HCT116 (cell line): ENCODE data around the gene CLPTM1L. TPM values are rescaled to one million over a fixed set of nuclear protein-coding genes. Genes with fewer than 3 reads are reported as not detected.
"Not testable (repeated sequence)": the region's sequence is repeated elsewhere in the genome, so short reads cannot be mapped to it uniquely, and the experiment has no call there.

ENCODE experiments used
- ATAC-seq: fragments of 200-7000 bp; cut with Tn5 transposase; 2 replicates; pipeline ENCODE4 v1.9.1; 2020; ENCODE audit warnings: mild to moderate bottlenecking, moderate library complexity
- BruUV-seq: library from RNA; stranded (reverse); fragments of 400-500 nt; replicated peaks from 2 replicates; lab custom pipeline; 2021; lab: Mats Ljungman, UMichigan
- CTCF ChIA-PET: fragments of 300-600 bp; sonication (Branson Sonifier 250); formaldehyde crosslinking; loops from one replicate; lab custom pipeline; 2021; ENCODE audit warnings: antibody characterized with exemption; lab: Charles Lee
- POLR2A ChIA-PET: fragments of 300-600, 350-600 bp; sonication (Branson Sonifier 250); formaldehyde crosslinking; loops from one replicate; lab custom pipeline; 2021; ENCODE audit warnings: antibody characterized with exemption; lab: Charles Lee
- RAD21 ChIA-PET, 2 experiments: fragments of 300-600 bp; sonication (Branson Sonifier 250); formaldehyde crosslinking; loops; one replicate each; lab custom pipeline; 2023; ENCODE audit warnings: low total read pairs in 2 of 2; ENCODE audit not compliant: uncharacterized antibody in 2 of 2, unreplicated experiment in 2 of 2, low non-redundant PET in 1 of 2; lab: Charles Lee
- DNase-seq: peaks from one replicate; pipeline ENCODE4 v3.0.0-alpha.2; 2010; ENCODE audit warnings: low read depth, low spot score
- H2AFZ ChIP-seq: fragments of 200-600 bp; shearing (Covaris generic), sonication (generic); 2 replicates; pipeline ENCODE4 v1.6.1; 2017; ENCODE audit warnings: low read depth, mixed run types, mixed read lengths, antibody characterized with exemption, low read length; ENCODE audit not compliant: poor library complexity, severe bottlenecking
- H3K27ac ChIP-seq: 2 replicates; pipeline ENCODE4 v1.5.1; 2012; ENCODE audit warnings: low read depth, low read length
- H3K27me3 ChIP-seq: fragments of 200-600 bp; sonication (generic); 2 replicates; pipeline ENCODE4 v1.6.1; 2016; ENCODE audit warnings: mixed run types, low read length, mixed read lengths; ENCODE audit not compliant: insufficient read depth
- H3K36me3 ChIP-seq, 2 experiments: fragments of 200-500 bp in 1 of 2; fragments of 200-600 bp in 1 of 2; sonication (Bioruptor generic) in 1 of 2; sonication (generic) in 1 of 2; 2 replicates each; pipeline versions ENCODE4 v1.5.1 to v1.6.1; 2014 to 2016; ENCODE audit warnings: low read length in 2 of 2, inconsistent platforms in 1 of 2, mixed read lengths in 1 of 2, mixed run types in 1 of 2; ENCODE audit not compliant: insufficient read depth in 2 of 2, control insufficient read depth in 1 of 2
- H3K4me1 ChIP-seq, 2 experiments: fragments of 200-600 bp in 1 of 2; sonication (generic) in 1 of 2; 2 replicates each; pipeline versions ENCODE4 v1.5.1 to v1.6.1; 2012 to 2017; ENCODE audit warnings: low read length in 2 of 2, inconsistent platforms in 1 of 2, mild to moderate bottlenecking in 1 of 2, mixed read lengths in 1 of 2, mixed run types in 1 of 2, moderate library complexity in 1 of 2; ENCODE audit not compliant: insufficient read depth in 2 of 2, control insufficient read depth in 1 of 2
- H3K4me2 ChIP-seq: fragments of 200-600 bp; sonication (generic); 2 replicates; pipeline ENCODE4 v1.6.1; 2017; ENCODE audit warnings: mixed run types, low read length, mixed read lengths
- H3K4me3 ChIP-seq, 2 experiments: fragments of 200-600 bp in 1 of 2; sonication (generic) in 1 of 2; replicated peaks in 1 of 2; 2 replicates each; pipeline ENCODE4 v1.5.1; 2011 to 2016; ENCODE audit warnings: low read length in 2 of 2, control low read depth in 1 of 2, low read depth in 1 of 2, mild to moderate bottlenecking in 1 of 2, mixed read lengths in 1 of 2, mixed run types in 1 of 2
- H3K79me2 ChIP-seq: fragments of 200-600 bp; sonication (generic); 2 replicates; pipeline ENCODE4 v1.6.1; 2017; ENCODE audit warnings: mild to moderate bottlenecking, mixed run types, low read length, moderate library complexity, mixed read lengths; ENCODE audit not compliant: insufficient read depth
- H3K9ac ChIP-seq: fragments of 200-600 bp; sonication (generic); 2 replicates; pipeline ENCODE4 v1.6.1; 2016; ENCODE audit warnings: low read length, mixed read lengths
- H3K9me2 ChIP-seq: fragments of 200-600 bp; sonication (generic), shearing (Covaris generic); 2 replicates; pipeline ENCODE4 v1.6.1; 2017; ENCODE audit warnings: mixed run types, mild to moderate bottlenecking, moderate library complexity; ENCODE audit not compliant: insufficient read depth
- H3K9me3 ChIP-seq, 2 experiments: fragments of 200-500 bp in 1 of 2; fragments of 200-600 bp in 1 of 2; sonication (Bioruptor generic) in 1 of 2; sonication (generic) in 1 of 2; 2 replicates each; pipeline ENCODE4 v1.6.1; 2014 to 2017; ENCODE audit warnings: low read length in 2 of 2, mixed read lengths in 2 of 2, inconsistent platforms in 1 of 2, low read depth in 1 of 2, mild to moderate bottlenecking in 1 of 2, mixed run types in 1 of 2, moderate library complexity in 1 of 2; ENCODE audit not compliant: control insufficient read depth in 1 of 2, insufficient read depth in 1 of 2
- H4K20me1 ChIP-seq: fragments of 200-600 bp; sonication (generic), shearing (Covaris generic); 2 replicates; pipeline ENCODE4 v1.6.1; 2017; ENCODE audit warnings: mixed run types, mild to moderate bottlenecking, moderate library complexity; ENCODE audit not compliant: insufficient read depth
- EGR1 ChIP-seq: IDR thresholded peaks from 2 replicates; pipeline ENCODE4 v1.6.1; 2012; ENCODE audit warnings: low read depth
- JUND ChIP-seq: IDR thresholded peaks from 2 replicates; pipeline ENCODE4 v1.6.1; 2012
- MAX ChIP-seq: IDR thresholded peaks from 2 replicates; pipeline ENCODE4 v1.6.1; 2012
- RAD21 ChIP-seq: IDR thresholded peaks from 2 replicates; pipeline ENCODE4 v1.6.1; 2012; ENCODE audit warnings: low read depth, mild to moderate bottlenecking
- REST ChIP-seq: IDR thresholded peaks from 2 replicates; pipeline ENCODE4 v1.6.1; 2012; ENCODE audit warnings: low read depth
- SRF ChIP-seq: IDR thresholded peaks from 2 replicates; pipeline ENCODE4 v1.6.1; 2012; ENCODE audit warnings: low read depth
- intact Hi-C: fragments of 100-400 bp; cut with micrococcal nuclease; formaldehyde crosslinking; loops from 2 replicates; pipeline ENCODE4 v1.10.0; 2022
- total RNA-seq: library from RNA; stranded (reverse); gene quantifications from one replicate; pipeline ENCODE4 v1.2.1, GENCODE V29; 2021; ENCODE audit not compliant: unreplicated experiment

The CLPTM1L gene
- total RNA-seq, 1 experiment from 2014 or later, result 98.4 TPM

- Histone ChIP-seq H3K27ac (no peak overlapping the region), H3K79me2 (peaks cover 59% of the 10 kb centered on the region), H4K20me1 (no peaks in the 10 kb centered on the region), H3K9me2 (no peaks in the 10 kb centered on the region), H2AFZ (no peak overlapping the region), H3K27me3 (no peaks in the 10 kb centered on the region), H3K4me2 (peak overlapping the region; percentile 97), H3K36me3 (peaks cover 24 to 29% of the 10 kb centered on the region in 2 experiments), H3K9me3 (no peaks in the 10 kb centered on the region), H3K4me1 (peaks cover 13 to 22% of the 10 kb centered on the region in 2 experiments; a peak in 3 of 4 replicates), H3K4me3 (peak overlapping the region; percentile 75 to 97; a peak in 3 of 4 replicates), H3K9ac (0 out of 2 replicates have a peak overlapping the region, but pooled peaks have one; percentile 79)
- ChIA-PET CTCF (no interaction called here), RAD21 (no interaction called here), POLR2A (no interaction called here)
- no peak for TF ChIP-seq JUND
- intact Hi-C loops, result loop anchor here (10.0 kb wide), 1 partner anchor 251 kb away; no protein-coding TSS in a partner anchor
- DNase-seq, result no peak
- no TSS peak for BruUV-seq
- no peak for ATAC-seq
Measured at GRCh38 chr5:1343315-1343751, 1.6 kb downstream of the CLPTM1L start.

GRCh38 chr5:1342711-1343110, 2.2 kb downstream of the CLPTM1L start:
- H3K9me2 ChIP-seq, H2AFZ ChIP-seq, ATAC-seq, H3K27ac ChIP-seq, POLR2A ChIA-PET, CTCF ChIA-PET, RAD21 ChIA-PET, H3K9me3 ChIP-seq, H3K27me3 ChIP-seq, H4K20me1 ChIP-seq, H3K4me2 ChIP-seq, H3K9ac ChIP-seq, DNase-seq, H3K4me3 ChIP-seq, BruUV-seq: not testable (repeated sequence)
- intact Hi-C loops, result loop anchor here (10.0 kb wide), 1 partner anchor 252 kb away; no protein-coding TSS in a partner anchor
- peaks cover 13 to 22% of the 10 kb centered on the region in 2 experiments; a peak in 3 of 4 replicates for H3K4me1 ChIP-seq
- H3K79me2 ChIP-seq, result peaks cover 63% of the 10 kb centered on the region
- H3K36me3 ChIP-seq, result peaks cover 24 to 35% of the 10 kb centered on the region in 2 experiments

DNA sequence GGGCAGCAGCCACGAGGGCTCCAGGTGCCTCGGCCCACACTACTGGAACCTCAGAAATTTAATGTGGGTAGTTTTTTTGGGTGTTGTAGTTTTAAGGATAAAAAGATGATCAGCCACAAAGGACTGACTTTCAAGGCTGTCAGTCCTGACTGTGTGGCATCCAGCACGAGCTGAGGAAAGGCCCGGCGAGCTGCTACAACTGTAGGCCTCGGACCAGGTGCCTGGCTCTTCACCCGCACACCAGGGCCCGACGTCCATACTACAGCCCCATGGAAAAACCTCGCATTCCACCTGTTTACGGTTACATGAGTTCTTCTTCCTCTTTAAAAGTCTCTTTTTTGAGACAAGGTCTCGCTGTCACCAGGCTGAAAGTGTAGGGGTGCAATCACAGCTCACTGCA, 2.6 kb downstream of the CLPTM1L start:
- intact Hi-C loops, result loop anchor here (10.0 kb wide), 1 partner anchor 253 kb away; no protein-coding TSS in a partner anchor
- DNase-seq (no peak), ATAC-seq (no peak)
- Histone ChIP-seq H3K79me2 (peaks cover 67% of the 10 kb centered on the region), H4K20me1 (no peaks in the 10 kb centered on the region), H3K27me3 (no peaks in the 10 kb centered on the region), H3K4me2 (no peak overlapping the region), H3K4me1 (peaks cover 13 to 22% of the 10 kb centered on the region in 2 experiments; a peak in 3 of 4 replicates), H3K36me3 (peaks cover 24 to 38% of the 10 kb centered on the region in 2 experiments), H3K4me3 (no peak overlapping the region), H3K9me2 (no peaks in the 10 kb centered on the region), H3K9me3 (no peaks in the 10 kb centered on the region), H2AFZ (no peak overlapping the region), H3K27ac (no peak overlapping the region), H3K9ac (no peak overlapping the region)
- ChIA-PET RAD21 (no interaction called here), CTCF (no interaction called here), POLR2A (no interaction called here)
- no TSS peak for BruUV-seq
- TF ChIP-seq EGR1, result no peak
- TF ChIP-seq RAD21, result no peak
- TF ChIP-seq JUND, result no peak
- TF ChIP-seq MAX, result no peak
- TF ChIP-seq SRF, result no peak
- TF ChIP-seq REST, result no peak
